Duodenal mucosa (tissue), 2 donors: ENCODE measurements around the gene TRAF1.

Experiments used
- H3K27ac ChIP-seq: one replicate; pipeline ENCODE4 v1.7.0; 2013; ENCODE audit warnings: low read depth, low read length
- H3K27me3 ChIP-seq, 2 donors: one replicate each; pipeline ENCODE4 v1.7.0; 2013; ENCODE audit warnings: low read length in 2 of 2, control low read depth in 1 of 2; ENCODE audit not compliant: insufficient read depth in 2 of 2, control insufficient read depth in 1 of 2
- H3K36me3 ChIP-seq, 2 donors: one replicate each; pipeline ENCODE4 v1.7.0; 2013; ENCODE audit warnings: low read length in 2 of 2, control low read depth in 1 of 2; ENCODE audit not compliant: insufficient read depth in 2 of 2, control insufficient read depth in 1 of 2
- H3K4me1 ChIP-seq, 2 donors: one replicate each; pipeline ENCODE4 v1.7.0; 2013; ENCODE audit warnings: low read length in 2 of 2, control low read depth in 1 of 2; ENCODE audit not compliant: insufficient read depth in 2 of 2, control insufficient read depth in 1 of 2
- H3K4me3 ChIP-seq, 2 donors: one replicate each; pipeline ENCODE4 v1.7.0; 2013; ENCODE audit warnings: low read length in 2 of 2, low read depth in 1 of 2
- H3K9ac ChIP-seq, 2 donors: one replicate each; pipeline ENCODE4 v1.7.0; 2013; ENCODE audit warnings: low read length in 2 of 2, low read depth in 1 of 2
- H3K9me3 ChIP-seq, 2 donors: one replicate each; pipeline ENCODE4 v1.7.0; 2013; ENCODE audit warnings: low read length in 2 of 2, control low read depth in 1 of 2; ENCODE audit not compliant: control insufficient read depth in 1 of 2

TRAF1 gene

GRCh38 chr9:120860083-120860482 is 66.5 kb downstream of the TRAF1 start:
- H3K27me3 ChIP-seq, result no peaks in the 10 kb centered on the region
- peaks cover 4 to 5% of the 10 kb centered on the region in 2 donors for H3K4me1 ChIP-seq
- no peak overlapping the region for H3K27ac ChIP-seq
- peaks cover 12 to 44% of the 10 kb centered on the region in 2 donors for H3K36me3 ChIP-seq
- no peak overlapping the region for H3K9ac ChIP-seq
- H3K4me3 ChIP-seq, result no peak overlapping the region
- H3K9me3 ChIP-seq, result no peaks in the 10 kb centered on the region

- H3K27me3 ChIP-seq, result no peaks in the 10 kb centered on the region
- peaks cover 12 to 43% of the 10 kb centered on the region in 2 donors for H3K36me3 ChIP-seq
- H3K9ac ChIP-seq, result no peak overlapping the region
Observed at GRCh38 chr9:120859361-120859760, 67.2 kb downstream of the TRAF1 start.

GRCh38 chr9:120857902-120858301 is 68.7 kb downstream of the TRAF1 start:
- Histone ChIP-seq H3K36me3 (peaks cover 12 to 39% of the 10 kb centered on the region in 2 donors), H3K4me1 (peaks cover 4 to 5% of the 10 kb centered on the region in 2 donors), H3K9ac (no peak overlapping the region), H3K27ac (no peak overlapping the region), H3K27me3 (no peaks in the 10 kb centered on the region), H3K9me3 (no peaks in the 10 kb centered on the region), H3K4me3 (no peak overlapping the region)

More at GRCh38 chr9:120859361-120859760, 67.2 kb downstream of the TRAF1 start:
- no peaks in the 10 kb centered on the region for H3K9me3 ChIP-seq
- no peak overlapping the region for H3K27ac ChIP-seq
- H3K4me1 ChIP-seq, result peaks cover 4 to 5% of the 10 kb centered on the region in 2 donors
- no peak overlapping the region for H3K4me3 ChIP-seq

GRCh38 chr9:120857481-120857880 is 69.1 kb downstream of the TRAF1 start:
- Histone ChIP-seq H3K4me3 (no peak overlapping the region), H3K27ac (no peak overlapping the region), H3K9me3 (no peaks in the 10 kb centered on the region), H3K36me3 (peaks cover 12 to 35% of the 10 kb centered on the region in 2 donors), H3K27me3 (no peaks in the 10 kb centered on the region), H3K4me1 (peaks cover 4 to 5% of the 10 kb centered on the region in 2 donors), H3K9ac (no peak overlapping the region)

GRCh38 chr9:120856700-120857099 is 69.9 kb downstream of the TRAF1 start:
- Histone ChIP-seq H3K9me3 (no peaks in the 10 kb centered on the region), H3K4me1 (peaks cover 4 to 5% of the 10 kb centered on the region in 2 donors), H3K27me3 (no peaks in the 10 kb centered on the region), H3K9ac (no peak overlapping the region), H3K27ac (no peak overlapping the region), H3K36me3 (peaks cover 12 to 35% of the 10 kb centered on the region in 2 donors), H3K4me3 (no peak overlapping the region)

- Histone ChIP-seq H3K9me3 (no peaks in the 10 kb centered on the region), H3K9ac (no peak overlapping the region), H3K4me1 (peaks cover 4 to 5% of the 10 kb centered on the region in 2 donors), H3K4me3 (no peak overlapping the region), H3K27ac (no peak overlapping the region), H3K36me3 (peaks cover 12 to 28% of the 10 kb centered on the region in 2 donors), H3K27me3 (no peaks in the 10 kb centered on the region)
Observed at GRCh38 chr9:120855827-120856670, 70.5 kb downstream of the TRAF1 start.

GRCh38 chr9:120854596-120855327 is 71.8 kb downstream of the TRAF1 start:
- Histone ChIP-seq H3K4me3 (no peak overlapping the region), H3K27ac (no peak overlapping the region), H3K27me3 (no peaks in the 10 kb centered on the region), H3K36me3 (peaks cover 6 to 15% of the 10 kb centered on the region in 2 donors), H3K4me1 (peaks cover 4 to 5% of the 10 kb centered on the region in 2 donors), H3K9ac (no peak overlapping the region), H3K9me3 (no peaks in the 10 kb centered on the region)

GRCh38 chr9:120853198-120853597 is 73.4 kb downstream of the TRAF1 start:
- Histone ChIP-seq H3K27ac (no peak overlapping the region), H3K9me3 (no peaks in the 10 kb centered on the region)

More at GRCh38 chr9:120853198-120853597, 73.4 kb downstream of the TRAF1 start:
- Histone ChIP-seq H3K4me3 (no peak overlapping the region), H3K9ac (no peak overlapping the region), H3K36me3 (peaks cover 5 to 6% of the 10 kb centered on the region in 2 donors), H3K27me3 (no peaks in the 10 kb centered on the region), H3K4me1 (peaks cover 4 to 5% of the 10 kb centered on the region in 2 donors)
